Activated CD8-positive, alpha-beta T cell treated with anti-CD3 and anti-CD28 coated beads for 36 hours (primary cell): Measurements from ENCODE around the gene PCSK1. TPM values are rescaled to one million over a fixed set of nuclear protein-coding genes. Genes with fewer than 3 reads are reported as not detected.

Experiments used
- ATAC-seq: fragments of 200-7000 bp; cut with Tn5 transposase; one replicate; pipeline ENCODE4 v1.10.0; 2021; ENCODE audit warnings: mild to moderate bottlenecking, moderate library complexity
- CTCF ChIA-PET: fragments of 350-600 bp; sonication (Branson Sonifier 250); formaldehyde crosslinking; loops from one replicate; lab custom pipeline; 2021; ENCODE audit warnings: antibody characterized with exemption; lab: Charles Lee
- POLR2A ChIA-PET: fragments of 350-600 bp; sonication (Branson Sonifier 250); formaldehyde crosslinking; loops from one replicate; lab custom pipeline; 2021; ENCODE audit warnings: antibody characterized with exemption; lab: Charles Lee
- DNase-seq: peaks from one replicate; pipeline ENCODE4 v3.0.0-alpha.2; 2020
- H3K27ac Mint-ChIP-seq: one replicate; pipeline ENCODE4 v1.8.0; 2021; ENCODE audit warnings: mild to moderate bottlenecking, mixed read lengths
- H3K27me3 Mint-ChIP-seq: one replicate; pipeline ENCODE4 v1.8.0; 2021; ENCODE audit warnings: mixed read lengths
- H3K36me3 Mint-ChIP-seq: one replicate; pipeline ENCODE4 v1.8.0; 2021; ENCODE audit warnings: low read depth, mixed read lengths
- H3K4me1 Mint-ChIP-seq: one replicate; pipeline ENCODE4 v1.8.0; 2021; ENCODE audit warnings: low read depth, mixed read lengths
- H3K4me3 Mint-ChIP-seq: one replicate; pipeline ENCODE4 v1.8.0; 2021; ENCODE audit warnings: mild to moderate bottlenecking, moderate library complexity, mixed read lengths
- H3K9me3 Mint-ChIP-seq: one replicate; pipeline ENCODE4 v1.8.0; 2021; ENCODE audit warnings: mixed read lengths
- intact Hi-C: fragments of 100-400 bp; cut with micrococcal nuclease; formaldehyde crosslinking; loops from one replicate; pipeline ENCODE4 v1.10.0; 2022
- total RNA-seq, 2 experiments: library from RNA; stranded (reverse); gene quantifications; one replicate each; pipeline ENCODE4 v1.2.3, GENCODE V29; 2021
- TF ChIP-seq, protein P1 (sequence below): fragments of 200-600 bp; IDR thresholded peaks from one replicate; pipeline ENCODE4 v1.8.0; 2022; ENCODE audit warnings: antibody characterized with exemption, mild to moderate bottlenecking

The PCSK1 gene
- total RNA-seq, 2 experiments from 2014 or later: not detected

DNA sequence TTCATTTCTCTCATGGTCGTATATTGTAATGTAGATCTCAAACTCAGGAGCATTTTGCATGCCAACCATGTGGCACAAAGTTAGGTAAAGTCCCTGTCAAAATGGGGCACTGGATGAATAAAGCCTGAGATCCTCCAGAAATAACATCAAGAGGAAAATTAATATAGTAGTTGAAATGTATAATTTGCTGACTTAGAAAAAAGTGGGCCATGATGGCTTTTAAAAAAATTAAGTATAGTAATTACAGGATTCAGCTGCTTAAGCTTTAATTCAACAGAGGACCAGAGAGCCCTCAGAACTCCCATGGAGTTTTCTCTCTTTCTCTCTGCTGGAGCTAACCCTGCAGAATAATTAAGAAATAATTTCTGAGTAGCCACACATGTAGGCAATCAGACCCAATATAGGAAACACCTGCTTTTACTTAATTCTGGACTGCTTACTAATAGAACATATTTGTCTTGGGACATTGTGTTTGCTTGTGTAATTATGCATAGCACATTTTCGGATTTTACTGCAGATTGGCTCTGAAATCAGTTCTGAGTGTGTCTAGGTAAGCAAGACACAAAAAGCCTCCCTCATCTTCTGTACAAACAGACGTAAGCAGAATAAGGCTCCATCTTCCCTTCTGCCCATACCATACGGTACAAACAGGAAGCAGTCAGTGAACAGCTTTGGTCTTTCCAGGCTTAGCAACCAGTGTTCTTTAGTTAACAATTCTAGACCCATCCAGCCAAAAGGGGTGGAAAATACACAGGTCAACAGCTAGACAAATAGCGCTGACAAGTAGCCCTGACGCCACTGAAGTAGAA lies 26.5 kb upstream of the PCSK1 start:
- DNase-seq (no peak), ATAC-seq (no peak)
- peaks cover 4% of the 10 kb centered on the region for H3K27me3 Mint-ChIP-seq
- H3K36me3 Mint-ChIP-seq: no peaks in the 10 kb centered on the region
- intact Hi-C loops: no loop called here
- TF ChIP-seq, protein P1, sequence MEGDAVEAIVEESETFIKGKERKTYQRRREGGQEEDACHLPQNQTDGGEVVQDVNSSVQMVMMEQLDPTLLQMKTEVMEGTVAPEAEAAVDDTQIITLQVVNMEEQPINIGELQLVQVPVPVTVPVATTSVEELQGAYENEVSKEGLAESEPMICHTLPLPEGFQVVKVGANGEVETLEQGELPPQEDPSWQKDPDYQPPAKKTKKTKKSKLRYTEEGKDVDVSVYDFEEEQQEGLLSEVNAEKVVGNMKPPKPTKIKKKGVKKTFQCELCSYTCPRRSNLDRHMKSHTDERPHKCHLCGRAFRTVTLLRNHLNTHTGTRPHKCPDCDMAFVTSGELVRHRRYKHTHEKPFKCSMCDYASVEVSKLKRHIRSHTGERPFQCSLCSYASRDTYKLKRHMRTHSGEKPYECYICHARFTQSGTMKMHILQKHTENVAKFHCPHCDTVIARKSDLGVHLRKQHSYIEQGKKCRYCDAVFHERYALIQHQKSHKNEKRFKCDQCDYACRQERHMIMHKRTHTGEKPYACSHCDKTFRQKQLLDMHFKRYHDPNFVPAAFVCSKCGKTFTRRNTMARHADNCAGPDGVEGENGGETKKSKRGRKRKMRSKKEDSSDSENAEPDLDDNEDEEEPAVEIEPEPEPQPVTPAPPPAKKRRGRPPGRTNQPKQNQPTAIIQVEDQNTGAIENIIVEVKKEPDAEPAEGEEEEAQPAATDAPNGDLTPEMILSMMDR: no peak
- peaks cover 5% of the 10 kb centered on the region for H3K9me3 Mint-ChIP-seq
- POLR2A ChIA-PET: interaction anchor here (0.8 kb wide), 1 partner anchor 109 kb away, joined by 4 read pairs; no protein-coding TSS in a partner anchor
- H3K4me1 Mint-ChIP-seq: no peaks in the 10 kb centered on the region
- CTCF ChIA-PET: interaction anchor here (1.2 to 1.4 kb wide), 2 partner anchors 123 to 142 kb away, joined by 3 to 7 read pairs; no protein-coding TSS in a partner anchor
- H3K27ac Mint-ChIP-seq: no peak overlapping the region
- H3K4me3 Mint-ChIP-seq: no peak overlapping the region

DNA sequence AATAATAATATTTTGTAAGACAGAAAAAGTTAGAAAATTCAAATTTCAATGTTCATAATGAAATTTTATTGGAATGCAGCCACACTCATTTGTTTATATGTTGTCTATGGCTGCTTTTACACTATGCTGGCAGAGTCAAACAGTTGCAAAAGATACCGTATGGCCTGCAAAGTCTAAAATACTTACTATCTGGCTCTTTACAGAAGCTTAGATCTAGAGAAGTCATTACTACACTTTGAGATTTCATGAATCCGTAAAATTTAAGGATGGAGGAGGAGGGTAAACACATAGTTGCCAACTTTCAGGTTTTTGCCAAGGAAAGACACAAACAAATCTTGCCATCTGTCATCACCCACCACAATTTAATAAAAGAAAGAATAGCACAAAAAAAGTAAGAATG lies 25.1 kb upstream of the PCSK1 start:
- no peaks in the 10 kb centered on the region for H3K4me1 Mint-ChIP-seq
- H3K27me3 Mint-ChIP-seq: peaks cover 4% of the 10 kb centered on the region
- no peaks in the 10 kb centered on the region for H3K36me3 Mint-ChIP-seq
- no peak overlapping the region for H3K4me3 Mint-ChIP-seq
- no peak overlapping the region for H3K27ac Mint-ChIP-seq
- ChIA-PET CTCF (interaction anchor here (1.0 to 1.1 kb wide), 2 partner anchors 9 to 143 kb away, joined by 3 read pairs; no protein-coding TSS in a partner anchor), POLR2A (no interaction called here)
- DNase-seq (no peak), ATAC-seq (no peak)
- H3K9me3 Mint-ChIP-seq: peaks cover 5% of the 10 kb centered on the region
- intact Hi-C loops: no loop called here
- TF ChIP-seq, protein P1: no peak

DNA sequence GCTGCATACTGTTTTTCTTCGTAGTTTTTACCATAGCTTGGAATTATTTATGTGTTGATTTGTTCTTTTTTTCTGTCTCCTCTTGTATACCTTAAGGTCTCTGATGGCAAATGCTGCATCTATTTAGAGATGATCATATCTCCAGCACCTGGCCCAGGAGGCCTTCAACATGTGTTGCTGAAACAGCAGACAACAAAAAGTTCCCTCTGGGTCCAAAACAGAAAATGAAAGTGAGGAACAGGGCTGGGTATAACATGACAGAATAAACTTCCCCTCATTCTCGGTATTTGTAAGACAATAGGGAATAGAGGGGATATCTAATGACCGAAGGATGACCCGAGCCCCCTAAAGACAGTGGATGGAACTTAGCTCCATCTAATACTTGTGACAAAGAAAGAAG lies 22.7 kb upstream of the PCSK1 start:
- ATAC-seq: no peak
- H3K27ac Mint-ChIP-seq: no peak overlapping the region
- DNase-seq: no peak
- intact Hi-C loops: no loop called here
- TF ChIP-seq, protein P1: no peak
- ChIA-PET POLR2A (no interaction called here), CTCF (interaction anchor here (0.7 to 1.5 kb wide), 3 partner anchors 22 to 145 kb away, joined by 3 to 6 read pairs (median 3); no protein-coding TSS in a partner anchor)
- H3K4me3 Mint-ChIP-seq: no peak overlapping the region
- no peaks in the 10 kb centered on the region for H3K36me3 Mint-ChIP-seq
- H3K9me3 Mint-ChIP-seq: peaks cover 5% of the 10 kb centered on the region
- H3K27me3 Mint-ChIP-seq: peaks cover 2% of the 10 kb centered on the region
- H3K4me1 Mint-ChIP-seq: no peaks in the 10 kb centered on the region

DNA sequence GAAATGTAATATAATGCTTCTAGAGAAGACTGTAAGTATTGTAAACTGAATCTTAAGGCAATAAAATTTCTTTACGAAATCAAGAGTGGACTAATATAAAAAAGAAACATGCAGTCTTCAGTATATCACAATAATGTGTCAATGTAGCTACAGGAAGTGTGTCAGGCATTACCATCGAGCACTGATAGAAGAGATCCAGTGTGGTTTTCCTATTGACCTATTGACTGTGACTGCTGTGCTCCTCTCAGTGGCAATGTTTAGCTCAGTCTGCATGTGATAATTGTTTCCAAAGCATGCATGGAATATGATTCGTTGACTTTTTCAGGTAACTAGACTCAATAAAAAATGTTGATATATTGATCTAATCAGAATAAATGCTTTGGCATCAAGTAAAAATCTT lies 20.3 kb upstream of the PCSK1 start:
- peaks cover 5% of the 10 kb centered on the region for H3K9me3 Mint-ChIP-seq
- DNase-seq: no peak
- no peak for ATAC-seq
- H3K36me3 Mint-ChIP-seq: no peaks in the 10 kb centered on the region
- no peak overlapping the region for H3K4me3 Mint-ChIP-seq
- TF ChIP-seq, protein P1: no peak
- ChIA-PET POLR2A (interaction anchor here (1.0 kb wide), 1 partner anchor 76 kb away, joined by 4 read pairs; no protein-coding TSS in a partner anchor), CTCF (no interaction called here)
- H3K27me3 Mint-ChIP-seq: peaks cover 2% of the 10 kb centered on the region
- no peak overlapping the region for H3K27ac Mint-ChIP-seq
- intact Hi-C loops: no loop called here
- H3K4me1 Mint-ChIP-seq: no peaks in the 10 kb centered on the region

DNA sequence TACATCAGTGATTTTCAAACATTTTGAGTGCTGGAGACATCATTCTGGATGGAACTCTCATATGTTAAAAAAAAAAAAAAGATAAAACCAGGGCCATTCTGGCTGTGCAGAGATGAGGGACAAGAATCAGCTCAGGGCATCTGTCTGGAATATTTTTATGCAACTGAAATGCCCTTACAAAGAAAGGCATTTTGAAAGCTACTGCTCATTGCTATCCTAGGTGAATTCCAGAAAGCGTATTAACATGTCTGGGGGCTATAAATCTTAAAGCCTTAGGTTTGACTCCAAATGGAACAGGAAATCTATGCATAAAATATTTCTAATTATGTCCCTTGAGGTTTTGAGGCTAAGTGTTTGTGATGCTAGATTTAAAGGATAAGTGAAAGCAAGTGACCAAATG lies 14.9 kb upstream of the PCSK1 start:
- no peak for ATAC-seq
- TF ChIP-seq, protein P1: no peak

More for the DNA sequence above, 14.9 kb upstream of the PCSK1 start:
- no peaks in the 10 kb centered on the region for H3K9me3 Mint-ChIP-seq
- H3K36me3 Mint-ChIP-seq: no peaks in the 10 kb centered on the region
- H3K27ac Mint-ChIP-seq: no peak overlapping the region
- no peak for DNase-seq
- no peak overlapping the region for H3K4me3 Mint-ChIP-seq
- peaks cover 9% of the 10 kb centered on the region for H3K27me3 Mint-ChIP-seq
- intact Hi-C loops: no loop called here
- no peaks in the 10 kb centered on the region for H3K4me1 Mint-ChIP-seq
- ChIA-PET POLR2A (no interaction called here), CTCF (interaction anchor here (2.2 kb wide), 1 partner anchor 154 kb away, joined by 7 read pairs; no protein-coding TSS in a partner anchor)
